Progenitor cell of endocrine pancreas (in vitro differentiated cells): ENCODE data around the gene MROH2A. TPM values are rescaled to one million over a fixed set of nuclear protein-coding genes. Genes with fewer than 3 reads are reported as not detected.

Experiments
- DNase-seq: peaks from one replicate; pipeline ENCODE4 v3.0.0; 2021; ENCODE audit warnings: low spot score; ENCODE audit not compliant: unreplicated experiment
- H3K27ac Mint-ChIP-seq: 2 replicates; pipeline ENCODE4 v1.8.0; 2021; ENCODE audit warnings: mild to moderate bottlenecking, moderate library complexity, mixed read lengths
- H3K27me3 Mint-ChIP-seq: 2 replicates; pipeline ENCODE4 v1.8.0; 2021; ENCODE audit warnings: mixed read lengths
- H3K36me3 Mint-ChIP-seq: 2 replicates; pipeline ENCODE4 v1.8.0; 2022; ENCODE audit warnings: mixed read lengths; ENCODE audit not compliant: insufficient read depth
- H3K4me1 Mint-ChIP-seq: 2 replicates; pipeline ENCODE4 v1.8.0; 2021; ENCODE audit warnings: low read depth, mixed read lengths
- H3K4me3 Mint-ChIP-seq: 2 replicates; pipeline ENCODE4 v1.8.0; 2021; ENCODE audit warnings: low read depth, mild to moderate bottlenecking, moderate library complexity, mixed read lengths
- H3K9me3 Mint-ChIP-seq: 2 replicates; pipeline ENCODE4 v1.8.0; 2021; ENCODE audit warnings: low read depth, mixed read lengths
- total RNA-seq: library from RNA; stranded (reverse); gene quantifications from 2 replicates; pipeline ENCODE4 v1.2.1, GENCODE V29; 2021
- TF ChIP-seq, protein P1 (sequence below): fragments of 200-600 bp; sonication (generic); IDR thresholded peaks from one replicate; pipeline ENCODE4 v1.5.0; 2021; ENCODE audit warnings: antibody characterized with exemption, mild to moderate bottlenecking; ENCODE audit not compliant: unreplicated experiment

Gene MROH2A
- total RNA-seq, 1 donor from 2014 or later, result not detected

DNA sequence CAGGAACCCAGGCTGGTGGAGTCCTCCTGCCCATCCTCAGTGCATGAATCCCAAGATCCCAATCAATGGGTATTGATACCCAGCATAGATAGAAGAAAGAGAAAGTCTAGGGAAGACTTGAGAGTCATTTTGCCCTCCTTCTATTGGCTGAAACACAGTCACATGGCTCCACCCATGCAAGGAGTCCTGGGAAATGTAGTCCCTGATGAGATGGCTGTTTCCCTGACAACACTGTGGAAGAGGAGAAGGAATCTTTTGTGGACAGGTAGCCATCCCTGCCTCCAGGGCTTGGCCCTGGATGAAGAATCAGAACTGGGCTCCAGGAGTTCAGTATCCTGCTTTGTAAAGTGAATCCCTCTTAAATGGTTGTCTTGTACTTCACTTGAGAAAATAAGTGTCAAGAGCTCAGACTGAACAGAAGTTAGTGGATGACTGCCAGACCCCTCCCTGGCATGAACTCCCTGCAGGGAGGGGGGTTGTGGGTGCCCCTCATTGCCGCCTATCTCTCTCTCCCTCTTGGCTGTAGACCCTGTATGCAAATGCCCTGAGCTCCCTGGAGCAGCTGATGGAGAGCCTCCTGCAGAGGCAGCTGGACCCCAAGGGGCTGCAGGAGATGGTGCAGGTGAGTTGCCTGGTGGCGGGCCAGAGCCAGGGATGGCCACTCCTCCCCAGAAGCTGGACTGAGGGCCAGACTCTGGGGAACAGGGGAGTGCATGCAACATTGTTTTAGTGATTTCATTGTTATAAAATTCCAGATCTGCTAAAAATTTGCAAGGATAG is 36.1 kb downstream of the MROH2A start:
- no peak for DNase-seq
- TF ChIP-seq, protein P1, sequence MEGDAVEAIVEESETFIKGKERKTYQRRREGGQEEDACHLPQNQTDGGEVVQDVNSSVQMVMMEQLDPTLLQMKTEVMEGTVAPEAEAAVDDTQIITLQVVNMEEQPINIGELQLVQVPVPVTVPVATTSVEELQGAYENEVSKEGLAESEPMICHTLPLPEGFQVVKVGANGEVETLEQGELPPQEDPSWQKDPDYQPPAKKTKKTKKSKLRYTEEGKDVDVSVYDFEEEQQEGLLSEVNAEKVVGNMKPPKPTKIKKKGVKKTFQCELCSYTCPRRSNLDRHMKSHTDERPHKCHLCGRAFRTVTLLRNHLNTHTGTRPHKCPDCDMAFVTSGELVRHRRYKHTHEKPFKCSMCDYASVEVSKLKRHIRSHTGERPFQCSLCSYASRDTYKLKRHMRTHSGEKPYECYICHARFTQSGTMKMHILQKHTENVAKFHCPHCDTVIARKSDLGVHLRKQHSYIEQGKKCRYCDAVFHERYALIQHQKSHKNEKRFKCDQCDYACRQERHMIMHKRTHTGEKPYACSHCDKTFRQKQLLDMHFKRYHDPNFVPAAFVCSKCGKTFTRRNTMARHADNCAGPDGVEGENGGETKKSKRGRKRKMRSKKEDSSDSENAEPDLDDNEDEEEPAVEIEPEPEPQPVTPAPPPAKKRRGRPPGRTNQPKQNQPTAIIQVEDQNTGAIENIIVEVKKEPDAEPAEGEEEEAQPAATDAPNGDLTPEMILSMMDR, result no peak
- peaks cover 4% of the 10 kb centered on the region for H3K27me3 Mint-ChIP-seq
- H3K9me3 Mint-ChIP-seq, result no peaks in the 10 kb centered on the region
- no peaks in the 10 kb centered on the region for H3K4me1 Mint-ChIP-seq
- no peak overlapping the region for H3K27ac Mint-ChIP-seq
- no peaks in the 10 kb centered on the region for H3K36me3 Mint-ChIP-seq
- H3K4me3 Mint-ChIP-seq, result no peak overlapping the region

DNA sequence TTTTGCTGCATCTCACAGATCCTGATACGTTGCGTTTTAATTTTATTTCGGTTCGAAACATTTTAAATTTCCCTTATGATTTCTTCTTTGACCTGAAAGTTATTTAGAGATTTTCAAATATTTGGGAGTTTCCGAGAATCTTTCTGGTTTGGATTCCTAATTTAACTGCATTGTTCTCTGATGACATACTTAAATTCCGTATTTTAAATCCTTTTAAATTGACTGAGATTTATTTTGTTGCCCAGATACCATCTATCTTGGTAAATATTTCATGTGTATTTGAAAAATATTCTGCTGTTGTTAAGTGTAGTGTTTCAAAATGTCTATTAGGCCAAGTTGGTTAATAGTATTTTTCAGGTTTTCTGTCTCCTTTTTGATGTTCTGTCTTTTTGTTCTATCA is 37.7 kb downstream of the MROH2A start:
- Mint-ChIP-seq H3K4me1 (no peaks in the 10 kb centered on the region), H3K9me3 (no peaks in the 10 kb centered on the region), H3K27me3 (no peaks in the 10 kb centered on the region), H3K4me3 (no peak overlapping the region), H3K36me3 (no peaks in the 10 kb centered on the region), H3K27ac (no peak overlapping the region)
- no peak for DNase-seq
- TF ChIP-seq, protein P1, result no peak

DNA sequence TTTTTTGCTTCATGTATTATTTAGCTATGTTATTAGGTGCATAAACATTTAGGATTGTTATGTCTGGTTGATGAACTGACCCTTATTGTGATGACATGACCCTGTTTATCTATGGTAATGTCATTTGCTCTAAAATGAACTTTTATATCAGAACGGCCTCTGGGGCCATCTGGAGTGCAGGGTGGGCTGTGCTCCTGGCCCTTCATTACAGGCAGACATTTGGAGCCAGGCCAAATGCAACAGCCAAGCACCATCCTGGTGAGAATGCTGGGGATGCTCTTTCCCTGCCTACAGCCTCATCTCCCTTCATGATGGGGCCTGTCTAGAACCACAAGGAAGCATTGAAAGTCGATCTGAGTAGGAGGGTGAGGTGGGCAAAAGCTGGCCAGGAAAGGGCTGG is 38.2 kb downstream of the MROH2A start:
- Mint-ChIP-seq H3K4me1 (no peaks in the 10 kb centered on the region), H3K27ac (no peak overlapping the region), H3K4me3 (no peak overlapping the region), H3K27me3 (no peaks in the 10 kb centered on the region), H3K36me3 (no peaks in the 10 kb centered on the region), H3K9me3 (no peaks in the 10 kb centered on the region)
- TF ChIP-seq, protein P1, result no peak
- no peak for DNase-seq

DNA sequence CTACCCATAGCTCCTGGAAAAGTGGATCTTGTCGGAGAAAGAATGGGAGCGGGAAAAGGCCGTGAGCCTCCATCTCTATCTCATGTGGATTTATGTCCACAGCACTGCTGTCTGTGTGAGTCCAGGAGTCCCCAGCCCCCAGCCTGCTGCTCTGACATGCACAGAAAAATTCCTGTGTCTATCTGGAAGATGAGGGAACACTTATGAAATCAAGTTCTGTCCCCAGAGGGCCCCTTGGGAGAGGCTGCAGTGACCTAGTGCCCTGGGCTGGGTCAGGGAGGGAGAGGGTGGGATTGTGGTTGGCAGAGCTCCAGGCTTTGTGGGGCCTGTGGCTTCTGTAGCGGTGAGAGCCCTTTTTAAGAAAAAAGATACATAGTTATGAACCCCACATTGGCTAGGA is 38.6 kb downstream of the MROH2A start:
- no peak overlapping the region for H3K27ac Mint-ChIP-seq
- H3K4me3 Mint-ChIP-seq, result no peak overlapping the region
- no peak for DNase-seq

DNA sequence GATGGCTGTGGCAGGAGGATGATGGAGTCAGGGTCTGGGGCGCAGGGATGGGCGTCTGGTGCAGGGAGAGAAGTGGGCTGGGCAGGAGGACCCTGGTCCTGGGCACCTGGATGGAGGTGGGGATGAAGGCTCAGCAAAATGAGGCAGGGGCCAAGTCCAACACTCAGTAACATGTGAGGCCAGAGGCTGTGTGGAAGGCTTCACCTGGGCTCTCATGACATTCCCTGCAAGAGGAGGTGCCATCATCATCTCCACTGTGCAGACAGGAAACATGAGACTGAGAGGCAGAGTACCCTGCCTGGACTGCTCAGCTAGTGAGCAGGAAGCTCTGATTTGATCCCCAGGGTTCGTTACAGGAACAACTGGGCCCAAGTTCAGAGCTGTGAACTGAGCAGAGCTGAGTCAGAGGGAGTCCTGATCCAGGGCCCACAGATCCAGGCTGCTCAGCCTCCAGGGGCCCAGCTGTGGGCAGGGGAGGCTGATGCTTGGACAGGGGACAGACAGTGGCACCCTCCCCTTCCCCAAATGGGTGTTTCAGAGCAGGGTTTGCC is 39.3 kb downstream of the MROH2A start:
- Mint-ChIP-seq H3K4me3 (no peak overlapping the region), H3K27ac (no peak overlapping the region), H3K36me3 (no peaks in the 10 kb centered on the region), H3K9me3 (no peaks in the 10 kb centered on the region), H3K27me3 (no peaks in the 10 kb centered on the region), H3K4me1 (no peaks in the 10 kb centered on the region)
- TF ChIP-seq, protein P1, result no peak
- no peak for DNase-seq

More for the DNA sequence above, 38.6 kb downstream of the MROH2A start:
- TF ChIP-seq, protein P1, result no peak
- no peaks in the 10 kb centered on the region for H3K4me1 Mint-ChIP-seq
- H3K27me3 Mint-ChIP-seq, result no peaks in the 10 kb centered on the region
- H3K9me3 Mint-ChIP-seq, result no peaks in the 10 kb centered on the region
- H3K36me3 Mint-ChIP-seq, result no peaks in the 10 kb centered on the region
